Suprapubic skin (tissue), 4 donors: ENCODE results near the gene KLHL14.

Experiments
- CTCF ChIP-seq, 2 donors: fragments of 200-600 bp in 1 of 2; fragments of 450-650 bp in 1 of 2; sonication (generic) in 1 of 2; IDR thresholded peaks; one replicate each; pipeline ENCODE4 v1.5.1; 2016 to 2019; ENCODE audit warnings: antibody characterized with exemption in 2 of 2, mild to moderate bottlenecking in 1 of 2, moderate library complexity in 1 of 2
- EP300 ChIP-seq: sonication (generic); formaldehyde crosslinking; IDR thresholded peaks from one replicate; pipeline ENCODE4 v1.6.1; 2017; ENCODE audit warnings: antibody characterized with exemption
- POLR2AphosphoS5 ChIP-seq, 3 donors: sonication (generic); formaldehyde crosslinking; IDR thresholded peaks; one replicate each; pipeline ENCODE4 v1.6.1; 2017; ENCODE audit warnings: antibody characterized with exemption in 3 of 3

DNA sequence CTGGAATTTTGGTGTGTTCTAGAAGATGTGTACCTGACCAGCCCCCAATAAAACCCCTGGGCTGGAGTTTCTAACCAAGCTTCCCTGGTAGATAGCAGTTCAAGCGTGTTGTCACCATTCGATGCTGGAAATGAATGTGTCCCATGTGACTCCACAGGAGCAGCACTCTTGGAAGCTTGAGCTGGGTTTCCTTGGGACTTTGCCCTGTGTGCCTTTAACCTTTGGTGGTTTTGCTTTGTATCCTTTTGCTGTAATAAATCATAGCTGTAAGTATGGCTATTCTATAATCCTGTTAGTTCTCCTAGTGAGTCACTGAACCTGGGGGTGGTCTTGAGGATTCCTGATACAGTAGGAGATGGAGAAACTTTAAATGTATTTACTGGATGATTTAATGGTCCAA is 65.2 kb downstream of the KLHL14 start:
- TF ChIP-seq EP300: no peak
- TF ChIP-seq POLR2AphosphoS5 (IDR thresholded peaks at IDR 0.05): no peak
- TF ChIP-seq CTCF (IDR thresholded peaks at IDR 0.05): no peak
